ENCODE measurements around the gene CEP350. TPM values are rescaled to one million over a fixed set of nuclear protein-coding genes. Genes with fewer than 3 reads are reported as not detected.
A peak's percentile ranks its signal among the peaks of the same experiment; 100 is the strongest.

The CEP350 gene
- total and polyA plus RNA-seq, 2 donors (not counting 1 experiment from before 2014, with no cell fraction given): 19.0 to 101 TPM

DNA sequence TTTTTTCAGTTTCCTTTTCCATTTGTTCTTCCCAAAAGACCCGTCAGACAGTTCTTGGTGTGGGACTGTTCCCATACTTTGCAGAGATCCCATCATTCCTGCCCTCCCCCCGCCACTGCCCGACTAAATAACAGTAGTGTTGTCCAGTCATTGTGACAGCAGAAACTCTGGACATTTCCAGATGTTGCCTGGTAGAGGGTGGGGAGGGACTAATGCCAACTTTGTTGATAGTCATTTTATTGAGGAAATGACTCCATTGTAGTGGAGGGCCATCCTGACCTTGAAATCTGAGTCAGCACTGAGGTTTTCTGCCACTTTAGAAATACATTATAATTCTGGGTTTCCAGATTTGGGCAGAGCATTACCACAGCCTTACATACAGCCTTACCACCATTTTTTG is 85.4 kb downstream of the CEP350 start:
- no peak overlapping the region for H3K4me2 ChIP-seq (ENCODE audit: extremely low read depth, insufficient read depth, low read length)
- H3K27ac ChIP-seq (ENCODE audit: insufficient read depth, low read length): no peak overlapping the region
- H4K20me1 ChIP-seq (ENCODE audit: control insufficient read depth, extremely low read depth, insufficient read depth, low read length): no peaks in the 10 kb centered on the region
- H3K36me3 ChIP-seq (ENCODE audit: control insufficient read depth, insufficient read depth, low read length): peaks cover 2% of the 10 kb centered on the region
- H3K4me3 ChIP-seq (replicated peaks in 1 of 4; ENCODE audit: control extremely low read depth in 1 of 4, insufficient read depth in 1 of 4, low read depth in 3 of 4, low read length in 4 of 4): no peak overlapping the region
- H3K4me1 ChIP-seq (ENCODE audit: control insufficient read depth, extremely low read depth, insufficient read depth, low read length): peaks cover 6% of the 10 kb centered on the region
- DNase-seq (ENCODE audit: low read depth in 2 of 2): peak; percentile 42 to 55
- no peaks in the 10 kb centered on the region for H3K9me3 ChIP-seq (ENCODE audit: control insufficient read depth, insufficient read depth, low read depth, low read length)
- no peaks in the 10 kb centered on the region for H3K79me2 ChIP-seq (ENCODE audit: control insufficient read depth, insufficient read depth, low read length)
- H3K9ac ChIP-seq (ENCODE audit: insufficient read depth, low read length): no peak overlapping the region
- H2AFZ ChIP-seq (ENCODE audit: low read length): no peak overlapping the region
- no peaks in the 10 kb centered on the region for H3K27me3 ChIP-seq (ENCODE audit: control insufficient read depth, insufficient read depth, low read length)
- no peak for TF ChIP-seq EZH2 (IDR thresholded peaks at IDR 0.05; ENCODE audit: low read length, missing control alignments)
- TF ChIP-seq, protein P1, sequence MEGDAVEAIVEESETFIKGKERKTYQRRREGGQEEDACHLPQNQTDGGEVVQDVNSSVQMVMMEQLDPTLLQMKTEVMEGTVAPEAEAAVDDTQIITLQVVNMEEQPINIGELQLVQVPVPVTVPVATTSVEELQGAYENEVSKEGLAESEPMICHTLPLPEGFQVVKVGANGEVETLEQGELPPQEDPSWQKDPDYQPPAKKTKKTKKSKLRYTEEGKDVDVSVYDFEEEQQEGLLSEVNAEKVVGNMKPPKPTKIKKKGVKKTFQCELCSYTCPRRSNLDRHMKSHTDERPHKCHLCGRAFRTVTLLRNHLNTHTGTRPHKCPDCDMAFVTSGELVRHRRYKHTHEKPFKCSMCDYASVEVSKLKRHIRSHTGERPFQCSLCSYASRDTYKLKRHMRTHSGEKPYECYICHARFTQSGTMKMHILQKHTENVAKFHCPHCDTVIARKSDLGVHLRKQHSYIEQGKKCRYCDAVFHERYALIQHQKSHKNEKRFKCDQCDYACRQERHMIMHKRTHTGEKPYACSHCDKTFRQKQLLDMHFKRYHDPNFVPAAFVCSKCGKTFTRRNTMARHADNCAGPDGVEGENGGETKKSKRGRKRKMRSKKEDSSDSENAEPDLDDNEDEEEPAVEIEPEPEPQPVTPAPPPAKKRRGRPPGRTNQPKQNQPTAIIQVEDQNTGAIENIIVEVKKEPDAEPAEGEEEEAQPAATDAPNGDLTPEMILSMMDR (conservative IDR thresholded peaks at IDR 0.05 in 1 of 2, IDR thresholded peaks at IDR 0.05 in 1 of 2; ENCODE audit: low read depth in 1 of 2, low read length in 2 of 2): no peak

DNA sequence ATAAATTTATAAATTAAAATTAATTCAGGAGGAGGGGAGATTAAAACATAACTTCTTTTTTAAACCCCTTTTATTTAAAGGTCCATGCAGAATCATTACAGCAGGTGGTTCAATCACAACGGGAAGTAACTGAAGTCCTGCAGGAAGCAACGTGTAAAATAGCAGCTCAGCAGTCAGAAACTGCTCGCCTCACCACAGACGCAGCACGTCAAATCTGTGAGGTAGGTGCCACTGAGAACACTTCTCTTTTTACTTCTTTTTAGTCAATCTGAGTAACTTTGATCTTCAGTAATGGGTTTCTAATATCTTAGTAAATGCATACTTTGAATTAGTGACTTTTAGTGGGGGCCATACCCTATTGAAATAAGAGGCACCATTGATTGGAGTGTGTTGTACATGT is 87.0 kb downstream of the CEP350 start:
- H3K36me3 ChIP-seq (ENCODE audit: control insufficient read depth, insufficient read depth, low read length): peaks cover 2% of the 10 kb centered on the region
- no peak overlapping the region for H2AFZ ChIP-seq (ENCODE audit: low read length)
- TF ChIP-seq, protein P1 (conservative IDR thresholded peaks at IDR 0.05 in 1 of 2, IDR thresholded peaks at IDR 0.05 in 1 of 2; ENCODE audit: low read depth in 1 of 2, low read length in 2 of 2): no peak
- TF ChIP-seq EZH2 (IDR thresholded peaks at IDR 0.05; ENCODE audit: low read length, missing control alignments): no peak
- peaks cover 6% of the 10 kb centered on the region for H3K4me1 ChIP-seq (ENCODE audit: control insufficient read depth, extremely low read depth, insufficient read depth, low read length)
- no peak overlapping the region for H3K4me2 ChIP-seq (ENCODE audit: extremely low read depth, insufficient read depth, low read length)
- H3K27ac ChIP-seq (ENCODE audit: insufficient read depth, low read length): no peak overlapping the region
- no peaks in the 10 kb centered on the region for H3K79me2 ChIP-seq (ENCODE audit: control insufficient read depth, insufficient read depth, low read length)
- DNase-seq (ENCODE audit: low read depth in 2 of 2): no peak
- no peaks in the 10 kb centered on the region for H4K20me1 ChIP-seq (ENCODE audit: control insufficient read depth, extremely low read depth, insufficient read depth, low read length)
- no peaks in the 10 kb centered on the region for H3K27me3 ChIP-seq (ENCODE audit: control insufficient read depth, insufficient read depth, low read length)
- no peak overlapping the region for H3K9ac ChIP-seq (ENCODE audit: insufficient read depth, low read length)
- H3K9me3 ChIP-seq (ENCODE audit: control insufficient read depth, insufficient read depth, low read depth, low read length): no peaks in the 10 kb centered on the region
- no peak overlapping the region for H3K4me3 ChIP-seq (replicated peaks in 1 of 4; ENCODE audit: control extremely low read depth in 1 of 4, insufficient read depth in 1 of 4, low read depth in 3 of 4, low read length in 4 of 4)

DNA sequence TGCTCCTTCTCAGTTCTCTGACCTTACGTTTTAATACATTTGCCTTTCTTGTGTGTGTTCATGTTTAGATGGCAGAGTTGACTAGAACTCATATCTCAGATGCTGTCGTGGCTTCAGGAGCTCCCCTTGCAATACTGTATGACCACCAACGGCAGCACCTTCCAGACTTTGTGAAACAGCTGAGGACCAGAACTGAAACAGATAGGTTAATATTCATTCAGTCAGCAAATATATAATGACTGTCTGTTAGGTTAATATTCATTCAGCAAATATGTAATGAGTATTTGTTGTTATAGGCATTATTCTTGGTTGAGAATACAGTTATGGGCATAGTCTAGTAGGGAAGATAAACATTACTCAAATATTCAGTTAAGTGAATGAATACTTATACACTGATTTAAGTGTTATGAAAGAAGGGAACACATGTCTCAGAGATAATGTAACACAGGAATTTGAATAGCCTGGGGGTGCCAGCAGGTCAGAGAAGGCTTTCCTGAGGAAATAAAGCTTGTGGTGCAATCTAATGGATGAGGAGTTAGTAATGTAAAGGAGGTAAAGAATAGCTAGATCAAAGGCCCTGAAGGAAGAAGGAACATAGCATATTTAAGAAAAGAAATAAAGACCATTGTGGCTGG is 88.5 kb downstream of the CEP350 start:
- H3K27ac ChIP-seq (ENCODE audit: insufficient read depth, low read length): no peak overlapping the region
- no peak overlapping the region for H3K9ac ChIP-seq (ENCODE audit: insufficient read depth, low read length)
- DNase-seq (ENCODE audit: low read depth in 2 of 2): peak; percentile 45 to 53
- no peaks in the 10 kb centered on the region for H3K9me3 ChIP-seq (ENCODE audit: control insufficient read depth, insufficient read depth, low read depth, low read length)
- H4K20me1 ChIP-seq (ENCODE audit: control insufficient read depth, extremely low read depth, insufficient read depth, low read length): no peaks in the 10 kb centered on the region
- H3K36me3 ChIP-seq (ENCODE audit: control insufficient read depth, insufficient read depth, low read length): peaks cover 2% of the 10 kb centered on the region
- peak overlapping the region; percentile 26 for H3K4me2 ChIP-seq (ENCODE audit: extremely low read depth, insufficient read depth, low read length)
- peaks cover 6% of the 10 kb centered on the region for H3K4me1 ChIP-seq (ENCODE audit: control insufficient read depth, extremely low read depth, insufficient read depth, low read length)
- no peaks in the 10 kb centered on the region for H3K27me3 ChIP-seq (ENCODE audit: control insufficient read depth, insufficient read depth, low read length)
- no peaks in the 10 kb centered on the region for H3K79me2 ChIP-seq (ENCODE audit: control insufficient read depth, insufficient read depth, low read length)
- TF ChIP-seq, protein P1 (conservative IDR thresholded peaks at IDR 0.05 in 1 of 2, IDR thresholded peaks at IDR 0.05 in 1 of 2; ENCODE audit: low read depth in 1 of 2, low read length in 2 of 2): no peak
- TF ChIP-seq EZH2 (IDR thresholded peaks at IDR 0.05; ENCODE audit: low read length, missing control alignments): no peak
- no peak overlapping the region for H2AFZ ChIP-seq (ENCODE audit: low read length)
- no peak overlapping the region for H3K4me3 ChIP-seq (replicated peaks in 1 of 4; ENCODE audit: control extremely low read depth in 1 of 4, insufficient read depth in 1 of 4, low read depth in 3 of 4, low read length in 4 of 4)
